ENCODE data around the gene GP2.

The GP2 gene

DNA sequence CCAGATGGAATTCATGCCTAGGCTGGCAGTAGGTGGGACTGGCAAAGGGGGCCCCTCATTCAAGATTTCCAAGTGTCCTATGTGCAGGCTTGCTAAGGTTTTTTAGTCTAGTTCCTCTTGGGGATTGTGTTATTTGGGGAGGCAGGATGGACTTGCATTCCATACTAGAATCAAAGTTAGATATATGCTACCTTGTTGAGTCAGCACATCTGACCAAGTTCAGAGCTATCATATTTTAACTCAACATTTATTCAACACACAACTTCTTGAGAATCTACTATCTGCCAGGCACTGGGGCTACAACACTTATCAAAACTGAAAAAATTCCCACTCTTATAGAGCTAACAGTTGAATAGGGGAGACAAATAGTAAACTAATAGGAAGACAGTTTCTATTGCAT lies 6.7 kb downstream of the GP2 start:
- no peak for DNase-seq (ENCODE audit: low read depth)
- TF ChIP-seq, protein P1, sequence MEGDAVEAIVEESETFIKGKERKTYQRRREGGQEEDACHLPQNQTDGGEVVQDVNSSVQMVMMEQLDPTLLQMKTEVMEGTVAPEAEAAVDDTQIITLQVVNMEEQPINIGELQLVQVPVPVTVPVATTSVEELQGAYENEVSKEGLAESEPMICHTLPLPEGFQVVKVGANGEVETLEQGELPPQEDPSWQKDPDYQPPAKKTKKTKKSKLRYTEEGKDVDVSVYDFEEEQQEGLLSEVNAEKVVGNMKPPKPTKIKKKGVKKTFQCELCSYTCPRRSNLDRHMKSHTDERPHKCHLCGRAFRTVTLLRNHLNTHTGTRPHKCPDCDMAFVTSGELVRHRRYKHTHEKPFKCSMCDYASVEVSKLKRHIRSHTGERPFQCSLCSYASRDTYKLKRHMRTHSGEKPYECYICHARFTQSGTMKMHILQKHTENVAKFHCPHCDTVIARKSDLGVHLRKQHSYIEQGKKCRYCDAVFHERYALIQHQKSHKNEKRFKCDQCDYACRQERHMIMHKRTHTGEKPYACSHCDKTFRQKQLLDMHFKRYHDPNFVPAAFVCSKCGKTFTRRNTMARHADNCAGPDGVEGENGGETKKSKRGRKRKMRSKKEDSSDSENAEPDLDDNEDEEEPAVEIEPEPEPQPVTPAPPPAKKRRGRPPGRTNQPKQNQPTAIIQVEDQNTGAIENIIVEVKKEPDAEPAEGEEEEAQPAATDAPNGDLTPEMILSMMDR (conservative IDR thresholded peaks at IDR 0.05; ENCODE audit: low read depth, low read length), result no peak

DNA sequence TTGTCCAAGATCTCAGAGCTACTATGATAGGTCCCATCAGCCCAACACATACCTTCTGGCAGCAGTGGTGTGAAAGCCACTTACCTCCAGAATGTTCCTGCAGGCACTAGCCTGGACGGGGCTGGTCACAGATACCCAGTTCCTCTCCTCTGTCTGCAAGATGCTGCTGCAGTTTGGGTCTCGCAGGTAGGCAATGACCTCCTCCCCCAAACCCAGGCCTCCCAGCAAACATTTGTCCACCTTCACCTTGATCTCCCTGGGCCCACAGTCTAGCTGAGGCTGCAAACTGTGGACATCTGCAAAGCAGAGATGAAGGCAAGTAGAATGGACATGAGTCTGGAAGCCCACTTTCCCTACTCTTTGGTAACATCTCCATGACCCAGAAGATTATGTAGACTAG lies 7.1 kb downstream of the GP2 start:
- no peak for DNase-seq (ENCODE audit: low read depth)
- no peak overlapping the region for H3K4me3 ChIP-seq (ENCODE audit: low read depth, low read length)
- TF ChIP-seq, protein P1 (conservative IDR thresholded peaks at IDR 0.05; ENCODE audit: low read depth, low read length), result no peak

More for the DNA sequence above, 6.7 kb downstream of the GP2 start:
- no peak overlapping the region for H3K4me3 ChIP-seq (ENCODE audit: low read depth, low read length)

- TF ChIP-seq, protein P1 (conservative IDR thresholded peaks at IDR 0.05; ENCODE audit: low read depth, low read length), result no peak
- no peak for DNase-seq (ENCODE audit: low read depth)
- no peak overlapping the region for H3K4me3 ChIP-seq (ENCODE audit: low read depth, low read length)
These were observed 7.9 kb downstream of the GP2 start for GRCh38 chr16:20319406-20319805.

- DNase-seq (ENCODE audit: low read depth), result no peak
- H3K4me3 ChIP-seq (ENCODE audit: low read depth, low read length), result no peak overlapping the region
- TF ChIP-seq, protein P1 (conservative IDR thresholded peaks at IDR 0.05; ENCODE audit: low read depth, low read length), result no peak
These were observed 8.9 kb downstream of the GP2 start for GRCh38 chr16:20318437-20318836.

- TF ChIP-seq, protein P1 (conservative IDR thresholded peaks at IDR 0.05; ENCODE audit: low read depth, low read length), result no peak
- no peak overlapping the region for H3K4me3 ChIP-seq (ENCODE audit: low read depth, low read length)
- DNase-seq (ENCODE audit: low read depth), result no peak
These were observed 9.3 kb downstream of the GP2 start for GRCh38 chr16:20318006-20318405.

DNA sequence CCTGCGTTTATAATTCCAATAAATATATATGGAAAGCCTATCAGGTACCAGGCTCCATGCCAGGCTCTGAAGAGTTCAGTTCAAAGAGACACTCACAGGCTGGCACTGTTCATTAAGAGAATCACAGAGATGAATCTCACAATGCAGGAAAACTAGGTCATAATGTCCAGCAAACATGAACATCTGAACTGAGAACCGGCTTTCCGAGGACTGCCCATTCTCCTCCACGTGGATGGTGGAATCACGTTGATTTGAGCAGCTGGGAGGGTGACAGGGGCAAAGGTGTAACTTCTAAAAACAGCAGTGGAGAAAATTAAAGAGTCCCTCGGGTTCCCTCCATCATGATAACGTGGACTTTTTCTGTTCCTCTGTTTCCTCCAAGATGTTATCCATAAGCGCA lies 10.2 kb downstream of the GP2 start:
- no peak overlapping the region for H3K4me3 ChIP-seq (ENCODE audit: low read depth, low read length)
- TF ChIP-seq, protein P1 (conservative IDR thresholded peaks at IDR 0.05; ENCODE audit: low read depth, low read length), result no peak
- DNase-seq (ENCODE audit: low read depth), result no peak

- no peak for DNase-seq (ENCODE audit: low read depth)
- no peak overlapping the region for H3K4me3 ChIP-seq (ENCODE audit: low read depth, low read length)
- TF ChIP-seq, protein P1 (conservative IDR thresholded peaks at IDR 0.05; ENCODE audit: low read depth, low read length), result no peak
These were observed 10.6 kb downstream of the GP2 start for GRCh38 chr16:20316715-20317114.
